Natural killer cell (primary cell): ENCODE data around the gene POLR2E. TPM values are rescaled to one million over a fixed set of nuclear protein-coding genes. Genes with fewer than 3 reads are reported as not detected.

Experiments used
- ATAC-seq, 3 donors: fragments of 150-1000 bp in 2 of 3; fragments of 200-7000 bp in 1 of 3; cut with Tn5 transposase; 1 replicate in 1 of 3; 2 replicates in 2 of 3; pipeline ENCODE4 v1.10.0; 2021; ENCODE audit warnings: mild to moderate bottlenecking in 2 of 3, moderate library complexity in 2 of 3
- DNase-seq, 2 donors: peaks; one replicate each; pipeline versions ENCODE4 v3.0.0 to v3.0.0-alpha.2; 2013 to 2021; ENCODE audit warnings: mixed read lengths in 1 of 2
- H3K27ac ChIP-seq: one replicate; pipeline ENCODE4 v1.5.1; 2013; ENCODE audit warnings: mild to moderate bottlenecking, low read length
- H3K27me3 ChIP-seq: one replicate; pipeline ENCODE4 v1.6.1; 2013; ENCODE audit warnings: low read length; ENCODE audit not compliant: control insufficient read depth, insufficient read depth
- H3K36me3 ChIP-seq: one replicate; pipeline ENCODE4 v1.6.1; 2013; ENCODE audit warnings: low read length; ENCODE audit not compliant: control insufficient read depth, insufficient read depth
- H3K4me1 ChIP-seq: one replicate; pipeline ENCODE4 v1.6.1; 2013; ENCODE audit warnings: low read length; ENCODE audit not compliant: control insufficient read depth, insufficient read depth
- H3K4me3 ChIP-seq: one replicate; pipeline ENCODE4 v1.5.1; 2013; ENCODE audit warnings: low read length
- H3K9me3 ChIP-seq: one replicate; pipeline ENCODE4 v1.6.1; 2013; ENCODE audit warnings: low read length; ENCODE audit not compliant: control insufficient read depth, insufficient read depth
- H3K27ac Mint-ChIP-seq, 2 donors: one replicate each; pipeline ENCODE4 v1.8.0; 2022; ENCODE audit warnings: mild to moderate bottlenecking in 2 of 2, mixed read lengths in 2 of 2, moderate library complexity in 1 of 2
- H3K27me3 Mint-ChIP-seq, 2 donors: one replicate each; pipeline ENCODE4 v1.8.0; 2022; ENCODE audit warnings: low read depth in 2 of 2, mixed read lengths in 2 of 2
- H3K36me3 Mint-ChIP-seq: one replicate; pipeline ENCODE4 v1.8.0; 2022; ENCODE audit warnings: mixed read lengths
- H3K4me1 Mint-ChIP-seq, 2 donors: one replicate each; pipeline ENCODE4 v1.8.0; 2022; ENCODE audit warnings: mixed read lengths in 2 of 2
- H3K4me3 Mint-ChIP-seq: one replicate; pipeline ENCODE4 v1.8.0; 2022; ENCODE audit warnings: mild to moderate bottlenecking, moderate library complexity, mixed read lengths
- H3K9me3 Mint-ChIP-seq, 2 donors: one replicate each; pipeline ENCODE4 v1.8.0; 2022; ENCODE audit warnings: mixed read lengths in 2 of 2
- WGBS: methylation state at CpG from one replicate; pipeline ENCODE4 v1.1.7; 2013; ENCODE audit warnings: missing lambda C conversion rate; ENCODE audit not compliant: insufficient coverage; 5-methylcytosine and 5-hydroxymethylcytosine counted together
- intact Hi-C: fragments of 100-400 bp; cut with micrococcal nuclease; formaldehyde crosslinking; loops from one replicate; pipeline ENCODE4 v1.14.2; 2022
- total RNA-seq, 4 donors: library from RNA; stranded (reverse); fragments of 120-200 nt in 1 of 4; gene quantifications; one replicate each; pipeline versions ENCODE4 v1.2.3 to v1.2.4, GENCODE V29; 2013 to 2022
- TF ChIP-seq, protein P1 (sequence below): fragments of 200-600 bp; IDR thresholded peaks from one replicate; pipeline ENCODE4 v1.8.0; 2022; ENCODE audit warnings: antibody characterized with exemption

Gene POLR2E
- total RNA-seq, 3 donors from 2014 or later (not counting 1 experiment from before 2014, with no cell fraction given): 77.3 to 105 (median 91.6) TPM

DNA sequence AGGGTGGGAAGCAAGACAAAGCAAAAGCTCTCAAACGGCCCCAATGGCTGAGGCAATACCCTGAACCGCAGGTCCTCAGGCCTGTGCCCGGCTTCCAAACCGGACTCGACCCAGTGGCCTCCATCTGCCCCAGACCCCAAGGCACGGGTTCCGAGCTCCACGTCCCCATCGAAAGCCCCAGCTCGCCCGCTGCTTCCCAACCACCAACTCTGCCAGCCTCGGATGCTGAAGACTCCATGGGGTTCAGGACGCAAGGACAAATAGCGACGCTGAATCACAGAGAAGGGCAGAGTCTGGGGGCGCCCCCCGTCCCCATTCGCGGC, 559 bp downstream of the POLR2E start:
- ATAC-seq: peak in 1 of 3 donors; percentile 7
- H3K4me3 Mint-ChIP-seq: peak overlapping the region; percentile 93
- intact Hi-C loops: no loop called here
- WGBS: under 1% methylated on average over 19 of the region's 19 CpGs
- peak overlapping the region; percentile 64 to 93 for H3K27ac Mint-ChIP-seq
- H3K9me3 Mint-ChIP-seq: no peaks in the 10 kb centered on the region
- H3K27me3 ChIP-seq: no peaks in the 10 kb centered on the region
- peak overlapping the region; percentile 56 for H3K27ac ChIP-seq
- H3K9me3 ChIP-seq: no peaks in the 10 kb centered on the region
- H3K36me3 Mint-ChIP-seq: no peaks in the 10 kb centered on the region
- TF ChIP-seq, protein P1, sequence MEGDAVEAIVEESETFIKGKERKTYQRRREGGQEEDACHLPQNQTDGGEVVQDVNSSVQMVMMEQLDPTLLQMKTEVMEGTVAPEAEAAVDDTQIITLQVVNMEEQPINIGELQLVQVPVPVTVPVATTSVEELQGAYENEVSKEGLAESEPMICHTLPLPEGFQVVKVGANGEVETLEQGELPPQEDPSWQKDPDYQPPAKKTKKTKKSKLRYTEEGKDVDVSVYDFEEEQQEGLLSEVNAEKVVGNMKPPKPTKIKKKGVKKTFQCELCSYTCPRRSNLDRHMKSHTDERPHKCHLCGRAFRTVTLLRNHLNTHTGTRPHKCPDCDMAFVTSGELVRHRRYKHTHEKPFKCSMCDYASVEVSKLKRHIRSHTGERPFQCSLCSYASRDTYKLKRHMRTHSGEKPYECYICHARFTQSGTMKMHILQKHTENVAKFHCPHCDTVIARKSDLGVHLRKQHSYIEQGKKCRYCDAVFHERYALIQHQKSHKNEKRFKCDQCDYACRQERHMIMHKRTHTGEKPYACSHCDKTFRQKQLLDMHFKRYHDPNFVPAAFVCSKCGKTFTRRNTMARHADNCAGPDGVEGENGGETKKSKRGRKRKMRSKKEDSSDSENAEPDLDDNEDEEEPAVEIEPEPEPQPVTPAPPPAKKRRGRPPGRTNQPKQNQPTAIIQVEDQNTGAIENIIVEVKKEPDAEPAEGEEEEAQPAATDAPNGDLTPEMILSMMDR: no peak
- peaks cover 18% of the 10 kb centered on the region for H3K36me3 ChIP-seq
- peaks cover 8 to 41% of the 10 kb centered on the region in 2 donors for H3K4me1 Mint-ChIP-seq
- DNase-seq: no peak
- H3K27me3 Mint-ChIP-seq: no peaks in the 10 kb centered on the region
- peak overlapping the region; percentile 94 for H3K4me3 ChIP-seq
- H3K4me1 ChIP-seq: peaks cover 34% of the 10 kb centered on the region

DNA sequence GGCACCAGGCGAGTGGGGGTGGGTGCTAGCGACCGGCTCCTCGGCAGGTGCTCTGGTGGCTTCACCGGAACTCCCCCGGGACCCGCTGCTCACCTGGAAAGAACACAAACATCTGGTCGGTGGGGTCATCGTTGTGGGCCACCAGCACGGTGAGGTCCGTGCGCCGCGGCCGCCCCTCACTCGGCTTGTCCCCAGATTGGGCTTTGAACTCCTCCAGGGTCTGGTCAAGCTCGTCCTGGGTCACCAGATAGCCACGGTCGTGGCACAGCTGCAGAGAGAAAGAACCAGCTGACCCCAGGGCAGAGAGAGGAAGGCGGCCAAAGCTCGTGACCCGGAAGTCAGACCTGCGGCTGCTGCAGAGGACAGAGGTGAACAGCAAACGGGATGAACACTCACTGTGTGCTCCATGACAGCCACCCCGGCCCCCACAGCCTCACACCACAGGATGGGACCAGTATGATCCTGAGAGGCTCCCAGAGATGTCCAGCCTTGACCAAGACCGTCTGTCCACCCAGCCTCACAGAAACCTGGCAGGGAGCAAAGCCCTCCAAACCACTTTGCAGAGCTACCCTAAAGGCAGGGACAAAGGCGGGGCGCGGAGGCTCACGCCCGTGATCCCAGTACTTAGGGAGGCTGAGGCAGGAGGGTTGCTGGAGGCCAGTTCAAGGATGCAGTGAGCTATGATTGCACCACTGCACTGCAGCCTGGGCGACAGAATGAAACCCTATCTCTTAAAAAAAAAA, 1.2 kb downstream of the POLR2E start:
- Histone ChIP-seq H3K4me3 (peak overlapping the region; percentile 94), H3K36me3 (peaks cover 25% of the 10 kb centered on the region), H3K27me3 (no peaks in the 10 kb centered on the region), H3K9me3 (no peaks in the 10 kb centered on the region), H3K4me1 (peaks cover 39% of the 10 kb centered on the region), H3K27ac (no peak overlapping the region)
- Mint-ChIP-seq H3K4me3 (peak overlapping the region; percentile 93), H3K36me3 (no peaks in the 10 kb centered on the region), H3K27ac (peak overlapping the region; percentile 64 to 93), H3K4me1 (peaks cover 8 to 45% of the 10 kb centered on the region in 2 donors), H3K9me3 (no peaks in the 10 kb centered on the region), H3K27me3 (no peaks in the 10 kb centered on the region)
- intact Hi-C loops: loop anchor here (2.0 kb wide), 1 partner anchor 17 kb away; no protein-coding TSS in a partner anchor
- ATAC-seq (no peak), DNase-seq (no peak)
- WGBS: 82% methylated on average over 32 of the region's 32 CpGs
- TF ChIP-seq, protein P1: no peak

DNA sequence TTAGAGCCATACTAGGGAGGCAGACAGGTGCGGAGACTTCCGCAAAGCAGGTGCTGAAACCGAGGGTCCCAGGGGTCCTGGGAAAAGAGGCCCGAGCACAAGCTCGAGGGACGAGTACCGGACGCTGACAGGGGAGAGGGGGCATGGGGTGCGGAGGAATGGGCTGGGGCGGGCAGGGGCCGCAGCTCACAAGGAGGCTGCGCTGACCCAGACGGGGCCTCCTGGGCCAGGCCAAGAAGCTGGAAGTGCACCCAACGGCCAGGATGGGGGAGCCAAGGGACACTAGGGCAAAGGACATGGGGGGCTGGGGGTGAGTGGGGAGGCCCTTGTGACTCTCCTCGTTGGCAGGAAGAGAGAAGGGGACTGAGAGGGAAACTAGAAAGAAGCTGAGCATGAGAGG, 1.8 kb downstream of the POLR2E start:
- Histone ChIP-seq H3K27me3 (no peaks in the 10 kb centered on the region), H3K36me3 (peaks cover 28% of the 10 kb centered on the region), H3K27ac (no peak overlapping the region), H3K4me3 (no peak overlapping the region), H3K9me3 (no peaks in the 10 kb centered on the region), H3K4me1 (peaks cover 42% of the 10 kb centered on the region)
- intact Hi-C loops: loop anchor here (2.0 kb wide), 1 partner anchor 17 kb away; no protein-coding TSS in a partner anchor
- ATAC-seq (no peak), DNase-seq (no peak)
- H3K4me3 Mint-ChIP-seq: peak overlapping the region; percentile 93
- peaks cover 11 to 43% of the 10 kb centered on the region in 2 donors for H3K4me1 Mint-ChIP-seq
- H3K27ac Mint-ChIP-seq: peak overlapping the region in 1 of 2 donors; percentile 64
- WGBS: 97% methylated on average over 14 of the region's 15 CpGs
- no peaks in the 10 kb centered on the region for H3K9me3 Mint-ChIP-seq
- H3K27me3 Mint-ChIP-seq: no peaks in the 10 kb centered on the region
- TF ChIP-seq, protein P1: no peak
- no peaks in the 10 kb centered on the region for H3K36me3 Mint-ChIP-seq
